ENCODE data around the gene TOR1A. TPM values are rescaled to one million over a fixed set of nuclear protein-coding genes. Genes with fewer than 3 reads are reported as not detected.

TOR1A gene
- total RNA-seq, 4 donors from 2014 or later = 28.9 to 49.6 (median 39.8) TPM

GRCh38 chr9:129863059-129863690, 39.2 kb upstream of the TOR1A start:
- Histone ChIP-seq H3K27me3 (no peaks in the 10 kb centered on the region), H3K9me3 (no peaks in the 10 kb centered on the region), H3K4me1 (peaks cover 0 to 7% (median 3%) of the 10 kb centered on the region in 4 donors), H3K27ac (peak overlapping the region in 1 of 4 donors; percentile 58), H3K4me3 (no peak overlapping the region), H3K36me3 (peaks cover 0 to 47% (median 0%) of the 10 kb centered on the region in 3 donors)
- DNase-seq = peak in 2 of 3 donors; percentile 66 to 86
- TF ChIP-seq POLR2A (IDR thresholded peaks at IDR 0.05) (no peak), CTCF (IDR thresholded peaks at IDR 0.05) (no peak)

- DNase-seq = no peak
- Histone ChIP-seq H3K27me3 (no peaks in the 10 kb centered on the region), H3K36me3 (peaks cover 0 to 51% (median 0%) of the 10 kb centered on the region in 3 donors), H3K4me3 (no peak overlapping the region), H3K27ac (no peak overlapping the region), H3K4me1 (no peaks in the 10 kb centered on the region), H3K9me3 (no peaks in the 10 kb centered on the region)
- TF ChIP-seq POLR2A (IDR thresholded peaks at IDR 0.05) = no peak
- no peak for TF ChIP-seq CTCF (IDR thresholded peaks at IDR 0.05)
These were observed 37.5 kb upstream of the TOR1A start for GRCh38 chr9:129861447-129861827.

GRCh38 chr9:129860653-129861446, 36.9 kb upstream of the TOR1A start:
- Histone ChIP-seq H3K4me3 (no peak overlapping the region), H3K27ac (no peak overlapping the region), H3K36me3 (peaks cover 0 to 56% (median 0%) of the 10 kb centered on the region in 3 donors), H3K4me1 (no peaks in the 10 kb centered on the region), H3K9me3 (no peaks in the 10 kb centered on the region), H3K27me3 (no peaks in the 10 kb centered on the region)
- no peak for DNase-seq
- TF ChIP-seq POLR2A (IDR thresholded peaks at IDR 0.05) = no peak
- TF ChIP-seq CTCF (IDR thresholded peaks at IDR 0.05) = no peak

- Histone ChIP-seq H3K36me3 (peaks cover 0 to 62% (median 0%) of the 10 kb centered on the region in 3 donors), H3K27ac (no peak overlapping the region), H3K4me3 (no peak overlapping the region), H3K9me3 (no peaks in the 10 kb centered on the region), H3K4me1 (no peaks in the 10 kb centered on the region), H3K27me3 (no peaks in the 10 kb centered on the region)
- DNase-seq = no peak
- TF ChIP-seq CTCF (IDR thresholded peaks at IDR 0.05) (no peak), POLR2A (IDR thresholded peaks at IDR 0.05) (no peak)
These were observed 34.4 kb upstream of the TOR1A start for GRCh38 chr9:129858167-129858962.

GRCh38 chr9:129857207-129857606, 33.3 kb upstream of the TOR1A start:
- peaks cover 0 to 67% (median 0%) of the 10 kb centered on the region in 3 donors for H3K36me3 ChIP-seq

More at GRCh38 chr9:129857207-129857606, 33.3 kb upstream of the TOR1A start:
- Histone ChIP-seq H3K27ac (no peak overlapping the region), H3K27me3 (no peaks in the 10 kb centered on the region), H3K4me1 (no peaks in the 10 kb centered on the region), H3K4me3 (no peak overlapping the region), H3K9me3 (no peaks in the 10 kb centered on the region)
- DNase-seq = no peak
- no peak for TF ChIP-seq CTCF (IDR thresholded peaks at IDR 0.05)

Data from Peyer's patch (tissue), 4 donors.